Measurements from ENCODE around the gene INO80. TPM values are rescaled to one million over a fixed set of nuclear protein-coding genes. Genes with fewer than 3 reads are reported as not detected.

The INO80 gene
- total RNA-seq, 3 donors from 2014 or later = 27.2 to 47.7 (median 42.3) TPM

- Histone ChIP-seq H3K27me3 (no peaks in the 10 kb centered on the region), H3K4me1 (no peaks in the 10 kb centered on the region), H3K36me3 (no peaks in the 10 kb centered on the region), H3K9me3 (no peaks in the 10 kb centered on the region), H3K27ac (no peak overlapping the region), H3K4me3 (no peak overlapping the region)
- intact Hi-C loops (cut with DNase I; ENCODE audit: low total_unique reads) = no loop called here
- no peak for DNase-seq (ENCODE audit: low spot score in 2 of 2)
- TF ChIP-seq POLR2A (IDR thresholded peaks at IDR 0.05) = no peak
- TF ChIP-seq POLR2AphosphoS5 (IDR thresholded peaks at IDR 0.05) = no peak
- TF ChIP-seq CTCF (IDR thresholded peaks at IDR 0.05) = no peak
Observed at GRCh38 chr15:40960151-40960885, 155.8 kb downstream of the INO80 start.

- intact Hi-C loops (cut with DNase I; ENCODE audit: low total_unique reads) = no loop called here
- Histone ChIP-seq H3K9me3 (no peaks in the 10 kb centered on the region), H3K36me3 (no peaks in the 10 kb centered on the region), H3K27me3 (no peaks in the 10 kb centered on the region), H3K4me1 (no peaks in the 10 kb centered on the region), H3K4me3 (no peak overlapping the region), H3K27ac (no peak overlapping the region)
- DNase-seq (ENCODE audit: low spot score in 2 of 2) = no peak
- no peak for TF ChIP-seq POLR2AphosphoS5 (IDR thresholded peaks at IDR 0.05)
- no peak for TF ChIP-seq POLR2A (IDR thresholded peaks at IDR 0.05)
- no peak for TF ChIP-seq CTCF (IDR thresholded peaks at IDR 0.05)
Observed at GRCh38 chr15:40959331-40960141, 156.5 kb downstream of the INO80 start.

GRCh38 chr15:40958723-40959122 is 157.4 kb downstream of the INO80 start:
- H3K9me3 ChIP-seq = no peaks in the 10 kb centered on the region
- intact Hi-C loops (cut with DNase I; ENCODE audit: low total_unique reads) = no loop called here
- H3K4me3 ChIP-seq = no peak overlapping the region
- TF ChIP-seq CTCF (IDR thresholded peaks at IDR 0.05) = no peak
- no peak for TF ChIP-seq POLR2A (IDR thresholded peaks at IDR 0.05)
- TF ChIP-seq POLR2AphosphoS5 (IDR thresholded peaks at IDR 0.05) = no peak
- no peaks in the 10 kb centered on the region for H3K36me3 ChIP-seq
- H3K27me3 ChIP-seq = no peaks in the 10 kb centered on the region
- peak overlapping the region in 1 of 2 donors; percentile 55 for H3K27ac ChIP-seq
- H3K4me1 ChIP-seq = no peaks in the 10 kb centered on the region
- no peak for DNase-seq (ENCODE audit: low spot score in 2 of 2)

- Histone ChIP-seq H3K27me3 (no peaks in the 10 kb centered on the region), H3K27ac (peak overlapping the region; percentile 40 to 55), H3K9me3 (no peaks in the 10 kb centered on the region), H3K4me3 (no peak overlapping the region), H3K4me1 (no peaks in the 10 kb centered on the region), H3K36me3 (no peaks in the 10 kb centered on the region)
- intact Hi-C loops (cut with DNase I; ENCODE audit: low total_unique reads) = no loop called here
- DNase-seq (ENCODE audit: low spot score in 2 of 2) = peak in 1 of 2 donors; percentile 75
- TF ChIP-seq CTCF (IDR thresholded peaks at IDR 0.05) (no peak), POLR2A (IDR thresholded peaks at IDR 0.05) (no peak), POLR2AphosphoS5 (IDR thresholded peaks at IDR 0.05) (no peak)
Observed at GRCh38 chr15:40958146-40958545, 157.9 kb downstream of the INO80 start.

GRCh38 chr15:40957581-40958051 is 158.5 kb downstream of the INO80 start:
- no peaks in the 10 kb centered on the region for H3K4me1 ChIP-seq
- TF ChIP-seq CTCF (IDR thresholded peaks at IDR 0.05) = no peak
- H3K27me3 ChIP-seq = no peaks in the 10 kb centered on the region
- no peak overlapping the region for H3K4me3 ChIP-seq
- no peaks in the 10 kb centered on the region for H3K9me3 ChIP-seq
- intact Hi-C loops (cut with DNase I; ENCODE audit: low total_unique reads) = no loop called here
- peak; percentile 61 to 85 for DNase-seq (ENCODE audit: low spot score in 2 of 2)
- peak overlapping the region; percentile 40 to 55 for H3K27ac ChIP-seq
- H3K36me3 ChIP-seq = no peaks in the 10 kb centered on the region

Measured in breast epithelium (tissue), 4 donors.